Keratinocyte (primary cell): Measurements from ENCODE around the gene DDX49. TPM values are rescaled to one million over a fixed set of nuclear protein-coding genes. Genes with fewer than 3 reads are reported as not detected.

Source experiments
- DNase-seq: peaks from one replicate; pipeline ENCODE4 v3.0.0-alpha.2; 2011; ENCODE audit warnings: low read depth, missing footprints, low spot score
- FAIRE-seq: peaks from 2 replicates; lab custom pipeline; 2011; peaks lifted over from hg19 to GRCh38; lab: Jason Lieb, UNC
- H2AFZ ChIP-seq: 2 replicates; pipeline ENCODE4 v1.6.0; 2012; ENCODE audit warnings: low read length, control low read depth, inconsistent platforms; ENCODE audit not compliant: control insufficient read depth
- H3K27ac ChIP-seq: 2 replicates; pipeline ENCODE4 v1.5.1; 2011; ENCODE audit warnings: low read length; ENCODE audit not compliant: control insufficient read depth, insufficient read depth
- H3K27me3 ChIP-seq: 3 replicates; pipeline ENCODE4 v1.6.0; 2011; ENCODE audit warnings: low read length; ENCODE audit not compliant: control insufficient read depth, insufficient read depth; ENCODE audit errors: extremely low read depth
- H3K36me3 ChIP-seq, 2 experiments: 2 replicates in 1 of 2; 3 replicates in 1 of 2; pipeline ENCODE4 v1.5.1; 2011; ENCODE audit warnings: low read length in 2 of 2, mild to moderate bottlenecking in 1 of 2; ENCODE audit not compliant: control insufficient read depth in 2 of 2, insufficient read depth in 2 of 2; ENCODE audit errors: extremely low read depth in 1 of 2
- H3K4me1 ChIP-seq: 3 replicates; pipeline ENCODE4 v1.5.1; 2011; ENCODE audit warnings: low read length; ENCODE audit not compliant: control insufficient read depth, insufficient read depth; ENCODE audit errors: extremely low read depth
- H3K4me2 ChIP-seq: 3 replicates; pipeline ENCODE4 v1.6.0; 2011; ENCODE audit warnings: low read depth, low read length; ENCODE audit not compliant: control insufficient read depth, insufficient read depth; ENCODE audit errors: extremely low read depth
- H3K4me3 ChIP-seq, 3 experiments: fragments of 200-600 bp in 1 of 3; sonication (generic) in 1 of 3; 2 replicates in 2 of 3; 3 replicates in 1 of 3; pipeline ENCODE4 v1.5.1; 2011 to 2016; ENCODE audit warnings: low read length in 3 of 3, mild to moderate bottlenecking in 3 of 3, control low read depth in 2 of 3, inconsistent platforms in 1 of 3, low read depth in 1 of 3, mixed read lengths in 1 of 3, mixed run types in 1 of 3, moderate library complexity in 1 of 3; ENCODE audit not compliant: control insufficient read depth in 2 of 3, insufficient read depth in 2 of 3; ENCODE audit errors: extremely low read depth in 1 of 3
- H3K79me2 ChIP-seq: 2 replicates; pipeline ENCODE4 v1.6.0; 2012; ENCODE audit warnings: low read length; ENCODE audit not compliant: control insufficient read depth, insufficient read depth
- H3K9ac ChIP-seq: 3 replicates; pipeline ENCODE4 v1.6.0; 2011; ENCODE audit warnings: low read length; ENCODE audit not compliant: control insufficient read depth, insufficient read depth; ENCODE audit errors: extremely low read depth
- H3K9me1 ChIP-seq: 3 replicates; pipeline ENCODE4 v1.6.0; 2011; ENCODE audit warnings: low read length; ENCODE audit not compliant: control insufficient read depth, insufficient read depth; ENCODE audit errors: extremely low read depth
- H3K9me3 ChIP-seq: 2 replicates; pipeline ENCODE4 v1.5.1; 2012; ENCODE audit warnings: low read depth, low read length; ENCODE audit not compliant: control insufficient read depth
- H4K20me1 ChIP-seq: 3 replicates; pipeline ENCODE4 v1.6.0; 2011; ENCODE audit warnings: low read length; ENCODE audit not compliant: control insufficient read depth, insufficient read depth; ENCODE audit errors: extremely low read depth
- CTCF ChIP-seq, 3 experiments: IDR thresholded peaks in 1 of 3; conservative IDR thresholded peaks in 1 of 3; optimal IDR thresholded peaks in 1 of 3; 2 replicates in 2 of 3; 3 replicates in 1 of 3; pipeline versions ENCODE3 to v1.5.1; 2011; ENCODE audit warnings: low read length in 3 of 3, mild to moderate bottlenecking in 3 of 3, moderate library complexity in 2 of 3, control low read depth in 1 of 3, inconsistent platforms in 1 of 3; ENCODE audit not compliant: insufficient read depth in 2 of 3; ENCODE audit errors: extremely low read depth in 1 of 3
- EZH2 ChIP-seq: IDR thresholded peaks from one replicate; pipeline ENCODE4 v1.6.1; 2012; ENCODE audit warnings: inconsistent platforms, mild to moderate bottlenecking, low read length, moderate library complexity
- dilution Hi-C: fragments of 300-500 bp; cut with MboI; formaldehyde crosslinking; loops from one replicate; pipeline ENCODE4 v1.7.0; 2020; ENCODE audit warnings: low sequenced_read_pairs; ENCODE audit not compliant: extremely low pct_ligation_motif_present
- polyA plus RNA-seq, 5 experiments: library from polyadenylated mRNA; depleted of rRNA in 3 of 5; stranded (reverse) in 3 of 5; stranded (forward) in 1 of 5; unstranded in 1 of 5; fragments of >200 nt; gene quantifications; 1 replicate in 1 of 5; 2 replicates in 3 of 5; 3 replicates in 1 of 5; pipeline versions ENCODE4 v1.2.1 to v1.2.3, GENCODE V29; 2011 to 2012; ENCODE audit warnings: missing spikeins in 2 of 5, low read depth in 1 of 5, low replicate concordance in 1 of 5

DDX49 gene
- polyA plus RNA-seq, 1 donor (not counting 4 experiments of a cell fraction or from before 2014, with no cell fraction given): 39.2 TPM

- Histone ChIP-seq H3K4me1 (no peaks in the 10 kb centered on the region), H3K9me1 (no peaks in the 10 kb centered on the region), H3K9ac (no peak overlapping the region), H3K79me2 (no peaks in the 10 kb centered on the region), H3K9me3 (no peaks in the 10 kb centered on the region), H3K4me2 (no peak overlapping the region), H3K36me3 (no peaks in the 10 kb centered on the region), H3K27me3 (peaks cover 4% of the 10 kb centered on the region), H4K20me1 (no peaks in the 10 kb centered on the region), H3K27ac (no peak overlapping the region), H3K4me3 (no peak overlapping the region), H2AFZ (no peak overlapping the region)
- dilution Hi-C loops: no loop called here
- FAIRE-seq (no peak), DNase-seq (no peak)
- no peak for TF ChIP-seq CTCF (optimal IDR thresholded peaks at IDR 0.05 in 1 of 3, IDR thresholded peaks at IDR 0.05 in 1 of 3, conservative IDR thresholded peaks at IDR 0.05 in 1 of 3; ENCODE audit: extremely low read depth in 1 of 3, insufficient read depth in 2 of 3, low read length in 3 of 3)
These were observed 41.3 kb upstream of the DDX49 start for GRCh38 chr19:18878058-18878797.

- Histone ChIP-seq H3K27ac (no peak overlapping the region), H3K4me1 (no peaks in the 10 kb centered on the region), H3K9me1 (no peaks in the 10 kb centered on the region), H4K20me1 (no peaks in the 10 kb centered on the region), H3K9me3 (no peaks in the 10 kb centered on the region), H3K4me2 (no peak overlapping the region), H2AFZ (no peak overlapping the region), H3K4me3 (no peak overlapping the region), H3K36me3 (no peaks in the 10 kb centered on the region), H3K9ac (no peak overlapping the region), H3K79me2 (no peaks in the 10 kb centered on the region), H3K27me3 (peaks cover 4% of the 10 kb centered on the region)
- TF ChIP-seq EZH2 (no peak), CTCF (optimal IDR thresholded peaks at IDR 0.05 in 1 of 3, IDR thresholded peaks at IDR 0.05 in 1 of 3, conservative IDR thresholded peaks at IDR 0.05 in 1 of 3; ENCODE audit: extremely low read depth in 1 of 3, insufficient read depth in 2 of 3, low read length in 3 of 3) (no peak)
- dilution Hi-C loops: no loop called here
- no peak for DNase-seq
- no peak for FAIRE-seq
These were observed 40.5 kb upstream of the DDX49 start for GRCh38 chr19:18878858-18879578.
